ENCODE measurements around the gene DPP6. TPM values are rescaled to one million over a fixed set of nuclear protein-coding genes. Genes with fewer than 3 reads are reported as not detected.

Gene DPP6
- total and polyA plus RNA-seq, 9 of the 15 experiments (the other 6 are each of a cell fraction or from before 2014, with no cell fraction given): not detected

DNA sequence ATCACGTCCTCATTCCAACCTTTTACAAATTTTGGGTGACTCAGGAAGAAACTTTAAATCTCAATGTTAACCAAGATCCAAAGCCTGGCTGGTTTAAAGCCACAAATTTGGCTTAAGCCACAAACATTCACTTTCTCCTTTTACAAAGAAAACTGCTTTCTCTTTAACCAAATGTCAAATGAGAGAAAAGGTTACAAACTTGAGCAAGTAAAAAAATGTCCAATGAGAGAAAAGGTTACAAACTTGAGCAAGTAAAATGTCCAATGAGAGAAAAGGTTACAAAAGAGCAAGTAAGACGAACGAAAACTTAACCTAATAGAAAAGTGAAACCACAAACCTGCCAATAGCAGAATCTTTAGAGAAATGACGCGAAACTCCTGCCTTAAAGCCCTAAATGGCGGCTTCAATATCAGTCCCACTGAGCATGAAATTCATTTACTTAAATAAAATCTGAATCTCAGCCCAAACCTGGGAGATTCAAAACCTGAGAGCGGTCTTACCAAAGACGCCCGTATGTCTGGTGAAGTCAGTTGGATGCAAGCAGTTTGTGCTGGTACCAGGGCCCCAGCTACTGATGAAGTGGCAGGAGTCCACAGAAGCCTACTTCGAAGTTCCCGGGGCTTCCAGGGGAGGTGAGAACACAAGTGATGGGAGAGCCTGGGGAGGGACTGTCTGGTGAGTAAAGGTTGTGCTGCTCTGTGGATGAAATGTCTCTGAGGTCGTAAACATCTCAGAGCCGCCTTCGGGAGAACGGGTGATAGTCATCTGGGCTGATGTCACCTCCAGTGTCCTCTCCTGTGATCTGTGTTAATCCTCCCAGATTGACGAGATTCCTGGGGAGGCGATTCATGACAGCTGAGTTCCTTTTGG lies 876.2 kb downstream of the DPP6 start (continued):
- TF ChIP-seq ZNF592 (IDR thresholded peaks at IDR 0.05) (no peak), TRIM28 (IDR thresholded peaks at IDR 0.05) (no peak), SIX5 (IDR thresholded peaks at IDR 0.05; ENCODE audit: borderline replicate concordance in 1 of 2, insufficient read depth in 1 of 2, low read depth in 1 of 2, low read length in 2 of 2) (no peak), NR2C2 (CRISPR knock-in tag; IDR thresholded peaks at IDR 0.05) (no peak), NR2C2 (tag; IDR thresholded peaks at IDR 0.05) (peak; percentile 62; the same call in 1 of the 2 replicates), NFRKB (IDR thresholded peaks at IDR 0.05; ENCODE audit: low read depth) (peak; percentile 38; the same call in 1 of the 2 replicates), NRF1 (conservative IDR thresholded peaks at IDR 0.05 in 1 of 2, IDR thresholded peaks at IDR 0.05 in 1 of 2) (peak in 1 of 2 experiments; percentile 39; a peak in 1 of 4 replicates), RBM25 (IDR thresholded peaks at IDR 0.05; ENCODE audit: low read depth, low read length, severe bottlenecking) (peak; percentile 84), EHMT2 (IDR thresholded peaks at IDR 0.05) (peak; percentile 28; the same call in 1 of the 2 replicates), ZNF778 (CRISPR knock-in tag; IDR thresholded peaks at IDR 0.05) (0 out of 2 replicates have a peak, but pooled peaks have one; percentile 55), GTF2E2 (tag; IDR thresholded peaks at IDR 0.05) (no peak), PRDM10 (IDR thresholded peaks at IDR 0.05; ENCODE audit: partially characterized antibody) (peak; percentile 97), ZNF695 (CRISPR knock-in tag; IDR thresholded peaks at IDR 0.05) (no peak), NFE2L1 (tag; IDR thresholded peaks at IDR 0.05; ENCODE audit: borderline replicate concordance, low read depth) (no peak)
- TF ChIP-seq, protein P1, sequence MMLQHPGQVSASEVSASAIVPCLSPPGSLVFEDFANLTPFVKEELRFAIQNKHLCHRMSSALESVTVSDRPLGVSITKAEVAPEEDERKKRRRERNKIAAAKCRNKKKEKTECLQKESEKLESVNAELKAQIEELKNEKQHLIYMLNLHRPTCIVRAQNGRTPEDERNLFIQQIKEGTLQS (IDR thresholded peaks at IDR 0.05): peak; percentile 85
- TF ChIP-seq, protein P1 (CRISPR knock-in tag; conservative IDR thresholded peaks at IDR 0.05): no peak
- TF ChIP-seq, protein P2, sequence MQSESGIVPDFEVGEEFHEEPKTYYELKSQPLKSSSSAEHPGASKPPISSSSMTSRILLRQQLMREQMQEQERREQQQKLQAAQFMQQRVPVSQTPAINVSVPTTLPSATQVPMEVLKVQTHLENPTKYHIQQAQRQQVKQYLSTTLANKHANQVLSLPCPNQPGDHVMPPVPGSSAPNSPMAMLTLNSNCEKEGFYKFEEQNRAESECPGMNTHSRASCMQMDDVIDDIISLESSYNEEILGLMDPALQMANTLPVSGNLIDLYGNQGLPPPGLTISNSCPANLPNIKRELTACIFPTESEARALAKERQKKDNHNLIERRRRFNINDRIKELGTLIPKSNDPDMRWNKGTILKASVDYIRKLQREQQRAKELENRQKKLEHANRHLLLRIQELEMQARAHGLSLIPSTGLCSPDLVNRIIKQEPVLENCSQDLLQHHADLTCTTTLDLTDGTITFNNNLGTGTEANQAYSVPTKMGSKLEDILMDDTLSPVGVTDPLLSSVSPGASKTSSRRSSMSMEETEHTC (IDR thresholded peaks at IDR 0.05): no peak
